NCI-H2227 treated with DMSO at 0.1 percent for 48 hours (cell line): ENCODE measurements around the gene KCNK4.
A peak's percentile ranks its signal among the peaks of the same experiment; 100 is the strongest.
"Not testable (repeated sequence)": the region's sequence is repeated elsewhere in the genome, so short reads cannot be mapped to it uniquely, and the experiment has no call there.

Source experiments
- DNase-seq: peaks from one replicate; lab custom pipeline; 2025; lab: John Stamatoyannopoulos, UW

The KCNK4 gene

GRCh38 chr11:64291262-64291751, at the start of gene KCNK4:
Gene KCNK4 (plus strand): TSS chr11:64291302. CDS start chr11:64293019, 1,717 bp downstream.
- DNase-seq: no peak

GRCh38 chr11:64241491-64242374, 49.4 kb upstream of the KCNK4 start:
- no peak for DNase-seq

- no peak for DNase-seq
Observed at GRCh38 chr11:64243236-64243854, 47.8 kb upstream of the KCNK4 start.

- no peak for DNase-seq
Observed at GRCh38 chr11:64244107-64244506, 47.0 kb upstream of the KCNK4 start.

GRCh38 chr11:64244966-64245365, 46.1 kb upstream of the KCNK4 start:
- DNase-seq: no peak

GRCh38 chr11:64245401-64245796, 45.7 kb upstream of the KCNK4 start:
- DNase-seq: no peak

- no peak for DNase-seq
Observed at GRCh38 chr11:64245797-64246620, 45.1 kb upstream of the KCNK4 start.

GRCh38 chr11:64246621-64246870, 44.6 kb upstream of the KCNK4 start:
- DNase-seq: not testable (repeated sequence)

- DNase-seq: peak; percentile 85
Observed at GRCh38 chr11:64246871-64247728, 44.0 kb upstream of the KCNK4 start, which contains the start of gene PPP1R14B. Gene PPP1R14B (minus strand): TSS chr11:64246943. CDS start chr11:64246673, 270 bp downstream.

- peak; percentile 26 for DNase-seq
Observed at GRCh38 chr11:64247729-64248531, 43.2 kb upstream of the KCNK4 start.

- no peak for DNase-seq
Observed at GRCh38 chr11:64248578-64248977, 42.5 kb upstream of the KCNK4 start.

- DNase-seq: no peak
Observed at GRCh38 chr11:64249038-64249437, 42.1 kb upstream of the KCNK4 start.

- DNase-seq: peak; percentile 67
Observed at GRCh38 chr11:64249563-64250414, 41.3 kb upstream of the KCNK4 start.

- no peak for DNase-seq
Observed at GRCh38 chr11:64250415-64251015, 40.6 kb upstream of the KCNK4 start.

- peak; percentile 17 for DNase-seq
Observed at GRCh38 chr11:64251016-64251752, 39.9 kb upstream of the KCNK4 start, which contains the start of gene PLCB3. Gene PLCB3 (plus strand): TSS chr11:64251530. CDS start chr11:64251650, 120 bp downstream.

- no peak for DNase-seq
Observed at GRCh38 chr11:64251753-64252002, 39.4 kb upstream of the KCNK4 start.

- DNase-seq: no peak
Observed at GRCh38 chr11:64252003-64252872, 38.9 kb upstream of the KCNK4 start.

- no peak for DNase-seq
Observed at GRCh38 chr11:64253043-64253442, 38.1 kb upstream of the KCNK4 start.
